Central memory CD8-positive, alpha-beta T cell (primary cell): Measurements from ENCODE around the gene SPRR1A.
"Not testable (repeated sequence)": the region's sequence is repeated elsewhere in the genome, so short reads cannot be mapped to it uniquely, and the experiment has no call there.

ENCODE experiments used
- ATAC-seq: fragments of 150-1000 bp; cut with Tn5 transposase; replicated peaks from 2 replicates; pipeline ENCODE4 v1.10.0; 2022; ENCODE audit warnings: mild to moderate bottlenecking, moderate FRiP score, moderate number of reproducible peaks; ENCODE audit not compliant: poor library complexity, severe bottlenecking; ENCODE audit errors: extremely low read depth
- DNase-seq, 2 donors: peaks; one replicate each; pipeline ENCODE4 v3.0.0; 2021; ENCODE audit warnings: low spot score in 2 of 2
- H3K27ac Mint-ChIP-seq: one replicate; pipeline ENCODE4 v1.8.0; 2022; ENCODE audit warnings: low read depth, mild to moderate bottlenecking, moderate library complexity, mixed read lengths
- H3K27me3 Mint-ChIP-seq: one replicate; pipeline ENCODE4 v1.8.0; 2022; ENCODE audit warnings: mixed read lengths
- H3K36me3 Mint-ChIP-seq: one replicate; pipeline ENCODE4 v1.8.0; 2022; ENCODE audit warnings: mild to moderate bottlenecking, moderate library complexity, mixed read lengths; ENCODE audit not compliant: insufficient read depth
- H3K4me1 Mint-ChIP-seq: one replicate; pipeline ENCODE4 v1.8.0; 2022; ENCODE audit warnings: mixed read lengths
- H3K4me3 Mint-ChIP-seq: one replicate; pipeline ENCODE4 v1.8.0; 2022; ENCODE audit warnings: mild to moderate bottlenecking, moderate library complexity, mixed read lengths
- H3K9me3 Mint-ChIP-seq: one replicate; pipeline ENCODE4 v1.8.0; 2022; ENCODE audit warnings: mixed read lengths

Gene SPRR1A

DNA sequence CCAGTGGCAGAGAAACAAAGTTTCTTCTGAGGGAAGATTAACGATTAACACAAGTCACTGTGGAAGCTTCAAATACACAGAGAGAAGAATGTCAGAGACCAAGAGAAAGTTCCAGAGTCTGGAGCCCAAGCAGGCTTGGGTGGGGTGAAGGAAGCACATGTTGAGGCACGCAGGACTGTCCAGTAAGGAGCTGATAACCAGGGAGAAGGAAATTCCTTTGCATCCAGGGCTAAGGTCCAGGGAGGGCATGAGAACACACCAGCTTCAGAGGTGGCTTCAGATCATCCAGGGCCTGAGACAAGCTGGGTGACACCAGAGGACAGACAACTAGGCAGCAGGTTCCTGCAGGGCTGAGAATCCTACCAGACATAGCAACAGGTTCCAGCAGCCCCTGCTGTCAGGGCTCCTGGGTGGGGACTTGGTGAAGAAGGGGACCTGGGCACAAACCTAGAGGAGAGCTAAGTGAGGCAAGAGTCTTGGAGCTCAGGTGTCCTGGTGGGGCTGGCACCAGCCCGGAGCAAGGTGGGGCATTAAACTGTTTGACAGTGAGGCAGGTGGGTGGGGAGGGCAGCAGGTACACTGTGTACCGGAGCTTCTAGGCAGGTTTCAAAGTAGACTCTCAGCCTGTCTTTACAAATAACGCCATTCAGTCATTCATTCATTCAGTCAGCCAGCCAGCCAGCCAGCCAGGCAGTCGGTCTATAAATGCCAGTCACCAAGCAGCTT, 2.6 kb upstream of the SPRR1A start:
- no peaks in the 10 kb centered on the region for H3K4me1 Mint-ChIP-seq
- H3K9me3 Mint-ChIP-seq = no peaks in the 10 kb centered on the region
- no peak overlapping the region for H3K4me3 Mint-ChIP-seq
- no peak for ATAC-seq
- H3K27me3 Mint-ChIP-seq = peaks cover 71% of the 10 kb centered on the region
- H3K27ac Mint-ChIP-seq = no peak overlapping the region
- H3K36me3 Mint-ChIP-seq = no peaks in the 10 kb centered on the region
- DNase-seq = no peak

DNA sequence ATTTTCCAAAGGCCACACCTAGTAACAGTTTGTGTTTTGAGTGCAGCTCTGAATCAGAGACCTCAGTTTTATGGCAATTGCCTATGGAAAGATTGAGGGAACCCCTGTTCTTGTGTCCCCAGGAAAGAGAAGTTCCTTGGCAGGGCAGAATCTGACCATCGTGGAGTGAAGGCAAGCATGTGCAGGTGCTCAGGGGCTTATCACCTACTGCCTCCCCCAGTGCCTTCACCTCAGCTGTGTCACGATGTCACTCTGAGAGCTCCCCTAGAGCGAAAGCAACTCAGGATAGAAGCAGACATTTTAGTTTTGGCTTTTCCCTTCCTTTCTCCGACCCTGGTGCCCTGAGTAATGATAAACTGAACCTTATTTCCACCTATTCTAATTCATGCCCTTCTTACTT, 1.8 kb upstream of the SPRR1A start:
- Mint-ChIP-seq H3K9me3 (no peaks in the 10 kb centered on the region), H3K4me3 (no peak overlapping the region), H3K27ac (no peak overlapping the region), H3K27me3 (peaks cover 69% of the 10 kb centered on the region), H3K4me1 (no peaks in the 10 kb centered on the region), H3K36me3 (no peaks in the 10 kb centered on the region)
- no peak for DNase-seq
- ATAC-seq = no peak

DNA sequence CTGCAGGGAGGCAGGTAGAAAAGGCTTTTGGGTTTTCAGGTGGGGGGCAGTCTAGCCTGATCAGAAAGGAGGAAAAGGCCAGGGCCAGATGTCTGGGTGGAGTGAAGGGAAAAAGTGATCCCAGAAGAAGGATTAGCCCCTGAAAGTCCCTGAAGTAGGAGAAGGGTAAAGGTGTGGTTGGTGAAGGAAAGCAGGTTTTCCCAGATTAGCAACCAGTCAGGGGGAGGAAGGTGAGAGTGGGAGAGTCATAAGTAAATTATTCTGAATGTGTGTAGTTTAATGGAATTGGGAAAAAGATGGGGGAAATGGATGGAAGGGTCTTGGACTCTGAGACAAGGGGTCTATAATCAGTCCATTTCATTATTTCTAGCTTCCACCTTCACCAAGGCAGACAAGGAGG, 647 bp upstream of the SPRR1A start:
- H3K4me3 Mint-ChIP-seq = no peak overlapping the region
- ATAC-seq = no peak
- H3K36me3 Mint-ChIP-seq = no peaks in the 10 kb centered on the region
- no peak overlapping the region for H3K27ac Mint-ChIP-seq
- H3K9me3 Mint-ChIP-seq = no peaks in the 10 kb centered on the region
- DNase-seq = no peak
- peaks cover 71% of the 10 kb centered on the region for H3K27me3 Mint-ChIP-seq
- no peaks in the 10 kb centered on the region for H3K4me1 Mint-ChIP-seq

DNA sequence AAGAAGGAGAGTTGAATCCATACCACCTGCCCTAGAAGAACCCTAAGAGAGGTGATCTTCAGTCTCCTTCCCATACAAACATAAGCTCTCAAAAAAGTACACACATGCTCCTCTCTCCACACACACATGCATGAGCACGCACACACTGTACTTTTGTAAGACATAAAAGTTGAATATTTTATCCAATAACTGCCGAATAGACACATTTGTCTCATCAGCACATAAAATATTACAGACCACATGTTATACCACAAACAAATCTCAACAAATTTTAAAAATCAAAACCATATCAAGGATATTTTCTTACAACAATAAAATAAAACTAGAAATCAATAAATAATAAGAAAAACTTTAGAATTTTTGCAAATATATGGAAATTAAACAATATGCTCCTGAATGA, 2.7 kb downstream of the SPRR1A start:
- H3K27me3 Mint-ChIP-seq = peaks cover 65% of the 10 kb centered on the region
- ATAC-seq (no peak), DNase-seq (no peak)
- H3K36me3 Mint-ChIP-seq = no peaks in the 10 kb centered on the region
- H3K9me3 Mint-ChIP-seq = no peaks in the 10 kb centered on the region
- no peaks in the 10 kb centered on the region for H3K4me1 Mint-ChIP-seq
- no peak overlapping the region for H3K4me3 Mint-ChIP-seq
- no peak overlapping the region for H3K27ac Mint-ChIP-seq

DNA sequence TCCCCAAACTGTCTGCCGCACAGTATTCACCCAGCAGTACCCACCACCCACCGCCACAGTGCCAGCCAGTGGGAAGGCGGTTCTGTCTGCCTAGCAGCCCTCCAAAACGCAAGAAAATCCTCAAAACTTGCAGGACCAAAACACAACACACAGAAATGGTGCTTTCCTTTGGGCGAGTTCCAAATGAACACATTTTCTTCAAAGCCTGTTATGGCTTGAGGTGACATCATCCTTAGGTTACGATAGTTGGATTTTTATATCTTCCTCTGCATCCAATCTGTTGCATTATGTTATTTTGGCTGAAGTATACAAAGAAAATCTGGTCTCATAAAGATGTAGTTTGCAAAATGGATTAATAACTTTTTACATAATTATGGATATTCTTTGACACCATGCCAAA, 9.3 kb downstream of the SPRR1A start:
- Mint-ChIP-seq H3K27me3 (peaks cover 58% of the 10 kb centered on the region), H3K9me3 (no peaks in the 10 kb centered on the region), H3K4me1 (no peaks in the 10 kb centered on the region), H3K27ac (no peak overlapping the region), H3K4me3 (no peak overlapping the region), H3K36me3 (no peaks in the 10 kb centered on the region)
- ATAC-seq (no peak), DNase-seq (no peak)

DNA sequence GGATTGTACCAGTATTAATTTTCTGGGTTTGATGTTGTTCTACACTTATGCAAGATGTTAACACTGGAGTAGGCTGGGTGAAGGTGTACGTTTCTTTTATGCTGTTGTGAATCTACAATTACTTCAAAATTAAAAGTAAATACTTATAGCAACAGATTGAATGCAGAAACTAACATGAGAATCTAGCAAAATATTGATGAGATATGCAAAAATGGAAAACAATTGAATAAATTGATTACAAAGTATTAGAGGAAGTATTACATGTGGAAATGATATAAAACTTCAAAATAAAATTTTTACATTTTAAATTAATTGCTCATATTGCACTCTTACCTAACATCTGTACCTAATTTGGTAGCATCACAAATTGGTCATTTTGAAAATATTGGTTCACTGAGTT, 12.0 kb downstream of the SPRR1A start:
- H3K4me3 Mint-ChIP-seq = no peak overlapping the region
- no peak overlapping the region for H3K27ac Mint-ChIP-seq
- H3K36me3 Mint-ChIP-seq = no peaks in the 10 kb centered on the region
- no peak for ATAC-seq
- no peak for DNase-seq
- no peaks in the 10 kb centered on the region for H3K4me1 Mint-ChIP-seq
- no peaks in the 10 kb centered on the region for H3K9me3 Mint-ChIP-seq
- peaks cover 63% of the 10 kb centered on the region for H3K27me3 Mint-ChIP-seq

DNA sequence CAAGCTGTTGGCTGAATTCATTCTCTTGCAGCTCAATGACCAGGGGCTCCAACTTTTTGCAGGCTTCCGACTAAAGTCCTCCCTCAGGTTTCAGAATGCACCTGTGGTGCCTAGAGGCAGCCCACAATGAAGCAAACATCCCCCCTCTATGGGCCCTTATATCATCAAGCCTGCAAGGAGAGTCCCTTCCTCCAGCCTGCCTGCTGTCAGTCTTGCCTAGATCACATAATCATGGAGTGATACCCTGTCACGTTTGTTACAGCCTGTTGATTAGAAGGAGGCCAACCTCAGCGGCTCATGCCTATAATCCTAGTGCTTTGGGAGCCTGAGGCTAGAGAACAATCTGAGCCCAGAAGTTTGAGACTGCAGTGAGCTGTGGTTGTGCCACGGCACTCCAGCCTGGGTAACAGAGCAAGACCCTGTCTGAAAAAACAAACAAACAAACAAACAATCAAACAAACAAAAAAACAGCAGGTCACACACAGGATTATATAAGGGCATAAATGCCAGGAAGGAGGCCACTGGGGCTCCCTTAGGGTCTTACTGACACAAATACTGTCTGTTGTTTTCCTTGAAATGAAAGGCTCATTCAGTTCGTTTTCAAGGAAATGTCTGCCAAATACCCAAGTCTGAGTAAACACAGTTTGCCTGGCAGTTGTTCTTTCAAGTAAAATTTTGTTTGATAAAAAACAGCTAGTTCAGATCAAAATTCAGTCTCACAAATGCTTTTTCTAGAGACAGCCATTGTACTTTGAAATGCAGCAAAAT, 12.9 kb downstream of the SPRR1A start:
- no peaks in the 10 kb centered on the region for H3K4me1 Mint-ChIP-seq
- H3K36me3 Mint-ChIP-seq = no peaks in the 10 kb centered on the region
- H3K27me3 Mint-ChIP-seq = peaks cover 63% of the 10 kb centered on the region
- no peak overlapping the region for H3K4me3 Mint-ChIP-seq
- no peaks in the 10 kb centered on the region for H3K9me3 Mint-ChIP-seq
- DNase-seq (no peak), ATAC-seq (no peak)
- no peak overlapping the region for H3K27ac Mint-ChIP-seq

DNA sequence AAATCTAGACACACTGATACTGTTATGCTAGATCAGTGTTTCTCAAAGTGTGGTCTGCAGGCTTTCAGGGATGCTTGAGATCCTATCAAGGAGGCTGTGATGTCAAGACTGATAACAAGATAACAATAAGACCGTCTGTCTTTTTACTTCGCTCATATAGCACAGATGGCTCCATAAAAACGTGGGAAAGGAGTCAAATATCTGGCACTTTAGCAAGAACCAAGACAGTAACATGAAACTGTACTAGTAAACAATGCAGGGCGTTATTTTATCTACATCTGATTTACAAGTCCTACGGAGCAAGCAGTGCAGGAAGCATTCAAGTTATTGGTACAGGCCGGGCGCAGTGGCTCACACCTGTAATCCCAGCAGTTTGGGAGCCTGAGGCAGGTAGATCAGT, 14.0 kb downstream of the SPRR1A start:
- H3K4me1 Mint-ChIP-seq = no peaks in the 10 kb centered on the region
- H3K9me3 Mint-ChIP-seq = no peaks in the 10 kb centered on the region
- peaks cover 57% of the 10 kb centered on the region for H3K27me3 Mint-ChIP-seq
- no peak overlapping the region for H3K4me3 Mint-ChIP-seq
- H3K36me3 Mint-ChIP-seq = no peaks in the 10 kb centered on the region
- DNase-seq = no peak
- H3K27ac Mint-ChIP-seq = no peak overlapping the region
- no peak for ATAC-seq

DNA sequence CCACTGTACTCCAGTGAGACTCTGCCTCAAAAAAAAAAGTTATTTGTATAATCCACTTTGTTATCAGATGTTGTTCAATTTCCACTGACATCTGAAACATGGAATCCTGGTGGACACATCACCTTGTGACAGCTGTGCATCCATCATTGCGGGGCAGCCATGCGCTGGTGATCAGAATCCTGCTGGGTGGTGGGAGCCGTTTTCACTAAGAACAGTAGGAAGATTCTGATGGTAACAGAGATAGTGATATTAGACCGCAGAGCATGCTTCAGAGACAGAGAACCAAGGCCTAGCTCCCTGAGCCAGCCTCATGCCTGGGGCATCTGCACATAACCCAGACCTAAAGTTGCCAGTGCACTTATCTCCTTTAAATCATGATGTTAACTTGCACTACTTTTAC, 14.6 kb downstream of the SPRR1A start:
- DNase-seq = no peak
- peaks cover 51% of the 10 kb centered on the region for H3K27me3 Mint-ChIP-seq
- no peaks in the 10 kb centered on the region for H3K4me1 Mint-ChIP-seq
- no peak overlapping the region for H3K27ac Mint-ChIP-seq
- ATAC-seq = no peak
- no peaks in the 10 kb centered on the region for H3K36me3 Mint-ChIP-seq
- no peak overlapping the region for H3K4me3 Mint-ChIP-seq
- no peaks in the 10 kb centered on the region for H3K9me3 Mint-ChIP-seq

DNA sequence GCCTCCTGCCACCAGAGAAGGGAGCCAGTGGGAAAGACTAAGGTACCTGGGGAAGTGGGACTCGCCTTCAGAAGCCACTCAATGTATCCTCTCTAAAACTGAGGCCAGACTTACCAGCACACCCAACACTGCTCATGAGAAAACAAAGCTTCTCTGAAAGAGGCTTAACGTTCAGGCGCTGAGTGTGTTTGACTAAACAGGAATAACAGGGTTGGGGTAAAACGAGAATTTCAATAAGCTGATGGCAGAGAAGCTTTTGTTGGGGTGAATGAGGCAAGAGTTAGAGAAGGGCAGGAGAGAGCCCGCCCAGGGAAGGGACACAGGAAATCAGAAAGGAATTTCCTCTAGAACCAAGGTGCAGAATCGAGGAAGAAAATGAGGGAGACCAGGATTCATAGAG, 15.9 kb downstream of the SPRR1A start:
- Mint-ChIP-seq H3K36me3 (no peaks in the 10 kb centered on the region), H3K4me3 (no peak overlapping the region), H3K9me3 (no peaks in the 10 kb centered on the region), H3K27me3 (peaks cover 40% of the 10 kb centered on the region), H3K27ac (no peak overlapping the region), H3K4me1 (no peaks in the 10 kb centered on the region)
- ATAC-seq (no peak), DNase-seq (no peak)

DNA sequence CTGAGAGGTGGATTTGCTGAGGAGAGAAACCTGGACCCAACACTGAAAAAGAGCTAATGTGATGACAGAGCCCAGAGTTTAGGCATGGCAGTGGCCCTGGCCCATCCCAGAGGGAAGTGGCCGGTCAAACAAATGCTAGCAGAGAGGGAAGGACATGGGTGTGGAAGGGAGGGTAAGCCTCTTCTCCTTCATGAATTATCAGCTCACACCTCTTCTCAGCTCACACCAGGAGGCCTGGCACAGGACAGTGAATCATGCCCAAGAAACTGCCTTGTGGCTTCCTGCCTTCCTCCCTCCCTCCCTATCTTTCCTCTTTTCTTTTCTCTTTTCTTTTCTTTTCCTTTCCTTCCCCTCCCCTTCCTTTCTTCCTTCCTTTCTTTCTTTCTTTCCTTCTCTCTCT, 16.4 kb downstream of the SPRR1A start:
- DNase-seq = no peak
- H3K27me3 Mint-ChIP-seq = peaks cover 35% of the 10 kb centered on the region
- ATAC-seq = no peak

DNA sequence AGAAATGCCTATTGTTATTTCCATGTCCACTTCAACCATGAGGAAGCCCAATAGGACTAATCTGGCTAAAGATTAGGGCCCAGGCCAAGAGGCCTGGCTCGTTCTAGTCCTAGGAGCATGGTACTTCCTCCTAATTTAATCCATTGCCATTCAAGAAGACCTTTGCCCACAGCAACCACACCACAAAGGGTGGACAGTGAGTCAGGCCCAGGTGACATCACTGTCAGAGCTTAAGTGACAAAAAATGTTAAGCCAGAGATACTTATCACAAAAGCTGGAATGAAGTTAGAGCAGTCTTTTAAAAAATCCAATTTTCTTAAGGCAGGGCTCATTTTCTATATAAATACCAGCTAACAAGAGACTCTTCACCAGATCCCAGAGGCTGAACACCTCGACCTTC, 17.5 kb downstream of the SPRR1A start, which contains the start of gene SPRR3:
TSS of gene SPRR3 (plus strand) at position 368 of the 400 bp plus-strand sequence. CDS start 1,272 bp downstream, outside the sequence.
- DNase-seq (no peak), ATAC-seq (no peak)
- H3K27me3 Mint-ChIP-seq = peaks cover 29% of the 10 kb centered on the region
- H3K36me3 Mint-ChIP-seq = no peaks in the 10 kb centered on the region
- H3K4me3 Mint-ChIP-seq = no peak within 1 kb of the TSS
- no peaks in the 10 kb centered on the region for H3K9me3 Mint-ChIP-seq
- H3K27ac Mint-ChIP-seq = no peak within 1 kb of the TSS
- H3K4me1 Mint-ChIP-seq = no peaks in the 10 kb centered on the region

More for the DNA sequence above, 16.4 kb downstream of the SPRR1A start:
- H3K36me3 Mint-ChIP-seq = no peaks in the 10 kb centered on the region
- no peak overlapping the region for H3K27ac Mint-ChIP-seq
- no peaks in the 10 kb centered on the region for H3K9me3 Mint-ChIP-seq
- H3K4me1 Mint-ChIP-seq = no peaks in the 10 kb centered on the region
- no peak overlapping the region for H3K4me3 Mint-ChIP-seq

DNA sequence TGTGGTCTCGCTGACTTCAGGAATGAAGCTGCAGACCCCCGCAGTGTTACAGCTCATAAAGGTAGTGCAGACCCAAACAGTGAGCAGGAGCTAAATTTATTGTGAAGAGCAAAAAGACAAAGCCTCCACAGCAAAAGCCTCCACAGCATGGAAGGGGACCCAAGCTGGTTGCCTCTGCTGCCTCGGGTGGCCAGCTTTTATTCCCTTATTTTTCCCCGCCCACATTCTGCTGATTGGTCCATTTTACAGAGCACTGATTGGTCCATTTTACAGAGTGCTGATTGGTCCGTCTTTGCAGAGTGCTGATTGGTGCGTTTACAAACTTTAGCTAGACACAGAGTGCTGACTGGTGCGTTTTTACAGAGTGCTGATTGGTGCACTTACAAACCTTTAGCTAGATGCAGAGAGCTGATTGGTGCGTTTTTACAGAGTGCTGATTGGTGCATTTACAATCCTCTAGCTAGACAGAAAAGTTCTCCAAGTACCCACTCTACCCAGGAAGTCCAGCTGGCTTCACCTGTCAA, 27.4 kb downstream of the SPRR1A start:
- peaks cover 21% of the 10 kb centered on the region for H3K27me3 Mint-ChIP-seq
- not testable (repeated sequence) for H3K4me3 Mint-ChIP-seq, H3K4me1 Mint-ChIP-seq, H3K27ac Mint-ChIP-seq, H3K36me3 Mint-ChIP-seq, ATAC-seq, H3K9me3 Mint-ChIP-seq, DNase-seq
